Spleen (tissue), 7 donors: ENCODE results near the gene SETD7.

Source experiments
- POLR2AphosphoS5 ChIP-seq, 3 donors: sonication (generic); formaldehyde crosslinking; IDR thresholded peaks; one replicate each; pipeline ENCODE4 v1.5.1; 2017; ENCODE audit warnings: antibody characterized with exemption in 3 of 3
- TF ChIP-seq, protein P1 (sequence below), 11 experiments: fragments of 200-600 bp in 7 of 11; fragments of 450-650 bp in 4 of 11; sonication (generic) in 4 of 11; IDR thresholded peaks in 8 of 11; conservative IDR thresholded peaks in 3 of 11; 1 replicate in 7 of 11; 2 replicates in 4 of 11; pipeline versions ENCODE4 v1.4.0 to v1.8.0; 2016 to 2021; ENCODE audit warnings: antibody characterized with exemption in 11 of 11, inconsistent platforms in 4 of 11, mild to moderate bottlenecking in 1 of 11
- donor health status: DM: no; HTN: no; CAD: no; lungs with moderate emphysema.
- donor health status: DM: no; HTN: no; CAD: no.
- donor health status: DM: no; HTN: no; CAD: no.

DNA sequence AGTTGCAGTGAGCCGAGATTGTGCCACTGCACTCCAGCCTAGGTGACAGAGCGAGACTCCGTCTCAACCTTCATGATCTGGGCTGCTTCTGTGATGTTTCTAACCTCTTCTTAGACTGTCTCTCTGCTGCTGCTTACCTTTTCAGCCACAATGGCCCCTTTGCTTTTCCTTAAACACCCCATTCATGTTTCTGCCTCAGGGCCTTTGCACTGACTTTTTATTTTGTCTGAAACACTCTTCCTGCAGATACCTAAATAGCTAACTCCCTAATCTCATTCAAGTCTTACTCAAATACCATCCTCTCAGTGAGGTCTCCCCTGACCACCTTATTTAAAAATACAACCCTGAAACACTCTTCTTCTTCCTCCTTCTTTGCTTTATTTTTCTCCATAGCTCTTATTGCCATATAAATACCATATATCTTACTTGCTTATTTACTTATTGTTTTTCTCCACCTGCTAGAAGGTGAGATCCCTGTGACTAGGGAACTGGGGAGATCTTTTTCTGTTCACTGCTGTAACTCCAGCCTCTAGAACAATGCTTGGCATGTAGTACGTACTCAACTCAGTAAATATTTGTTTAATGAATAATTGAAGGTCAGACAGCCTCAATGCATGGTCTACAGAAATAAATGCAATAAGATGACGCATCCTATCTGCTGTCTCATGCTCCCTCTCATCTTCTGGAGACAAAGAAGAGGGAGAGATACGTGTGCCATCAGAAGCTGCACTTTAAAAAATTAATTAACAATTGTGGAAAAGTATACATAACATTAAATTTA, 43.8 kb upstream of the SETD7 start:
- TF ChIP-seq, protein P1, sequence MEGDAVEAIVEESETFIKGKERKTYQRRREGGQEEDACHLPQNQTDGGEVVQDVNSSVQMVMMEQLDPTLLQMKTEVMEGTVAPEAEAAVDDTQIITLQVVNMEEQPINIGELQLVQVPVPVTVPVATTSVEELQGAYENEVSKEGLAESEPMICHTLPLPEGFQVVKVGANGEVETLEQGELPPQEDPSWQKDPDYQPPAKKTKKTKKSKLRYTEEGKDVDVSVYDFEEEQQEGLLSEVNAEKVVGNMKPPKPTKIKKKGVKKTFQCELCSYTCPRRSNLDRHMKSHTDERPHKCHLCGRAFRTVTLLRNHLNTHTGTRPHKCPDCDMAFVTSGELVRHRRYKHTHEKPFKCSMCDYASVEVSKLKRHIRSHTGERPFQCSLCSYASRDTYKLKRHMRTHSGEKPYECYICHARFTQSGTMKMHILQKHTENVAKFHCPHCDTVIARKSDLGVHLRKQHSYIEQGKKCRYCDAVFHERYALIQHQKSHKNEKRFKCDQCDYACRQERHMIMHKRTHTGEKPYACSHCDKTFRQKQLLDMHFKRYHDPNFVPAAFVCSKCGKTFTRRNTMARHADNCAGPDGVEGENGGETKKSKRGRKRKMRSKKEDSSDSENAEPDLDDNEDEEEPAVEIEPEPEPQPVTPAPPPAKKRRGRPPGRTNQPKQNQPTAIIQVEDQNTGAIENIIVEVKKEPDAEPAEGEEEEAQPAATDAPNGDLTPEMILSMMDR (IDR thresholded peaks at IDR 0.05 in 8 of 11, conservative IDR thresholded peaks at IDR 0.05 in 3 of 11), result no peak
- no peak for TF ChIP-seq POLR2AphosphoS5 (IDR thresholded peaks at IDR 0.05)
